GM19397 (cell line): ENCODE measurements around the gene PCDH10.

ENCODE experiments used
- ATAC-seq: cut with Tn5 transposase; IDR thresholded peaks from one replicate; pipeline ENCODE4 v1.9.1; 2021; ENCODE audit warnings: mild to moderate bottlenecking, moderate library complexity; ENCODE audit not compliant: unreplicated experiment

Gene PCDH10

GRCh38 chr4:133148690-133149363 is at the start of gene PCDH10:
Gene PCDH10 (plus strand): TSS chr4:133149294. CDS start chr4:133150141, 847 bp downstream.
- ATAC-seq, result peak; percentile 84

- no peak for ATAC-seq
Observed at GRCh38 chr4:133102043-133102442, 47.1 kb upstream of the PCDH10 start.

- no peak for ATAC-seq
Observed at GRCh38 chr4:133102612-133103409, 46.3 kb upstream of the PCDH10 start.

- ATAC-seq, result no peak
Observed at GRCh38 chr4:133112641-133113040, 36.5 kb upstream of the PCDH10 start.

- no peak for ATAC-seq
Observed at GRCh38 chr4:133124746-133125145, 24.3 kb upstream of the PCDH10 start.

- no peak for ATAC-seq
Observed at GRCh38 chr4:133127500-133127899, 21.6 kb upstream of the PCDH10 start.

GRCh38 chr4:133129237-133129636 is 19.9 kb upstream of the PCDH10 start:
- no peak for ATAC-seq

GRCh38 chr4:133130171-133130570 is 18.9 kb upstream of the PCDH10 start:
- ATAC-seq, result no peak

GRCh38 chr4:133131829-133132460 is 17.1 kb upstream of the PCDH10 start:
- no peak for ATAC-seq

GRCh38 chr4:133136833-133137232 is 12.3 kb upstream of the PCDH10 start:
- ATAC-seq, result no peak

GRCh38 chr4:133137571-133137970 is 11.5 kb upstream of the PCDH10 start:
- ATAC-seq, result no peak

GRCh38 chr4:133143775-133144430 is 5.2 kb upstream of the PCDH10 start:
- ATAC-seq, result no peak

GRCh38 chr4:133145241-133145640 is 3.9 kb upstream of the PCDH10 start:
- ATAC-seq, result no peak

GRCh38 chr4:133145758-133146573 is 3.1 kb upstream of the PCDH10 start:
- no peak for ATAC-seq

- ATAC-seq, result peak; percentile 50
Observed at GRCh38 chr4:133146574-133147241, 2.4 kb upstream of the PCDH10 start.

GRCh38 chr4:133147286-133147821 is 1.7 kb upstream of the PCDH10 start:
- ATAC-seq, result no peak

- ATAC-seq, result no peak
Observed at GRCh38 chr4:133147921-133148689, 989 bp upstream of the PCDH10 start.

GRCh38 chr4:133149364-133149695 is 236 bp downstream of the PCDH10 start:
- no peak for ATAC-seq

GRCh38 chr4:133149932-133150471 is 908 bp downstream of the PCDH10 start:
- no peak for ATAC-seq
